Ishikawa (cell line): Measurements from ENCODE around the gene LRRC4.

Source experiments
- CEBPB ChIP-seq: IDR thresholded peaks from 2 replicates; pipeline ENCODE4 v1.6.1; 2012
- EP300 ChIP-seq: IDR thresholded peaks from 2 replicates; pipeline ENCODE4 v1.6.1; 2012; ENCODE audit warnings: borderline replicate concordance
- MAX ChIP-seq: IDR thresholded peaks from 2 replicates; pipeline ENCODE4 v1.6.1; 2012
- RAD21 ChIP-seq: IDR thresholded peaks from 2 replicates; pipeline ENCODE4 v1.6.1; 2012; ENCODE audit warnings: low read depth
- TAF1 ChIP-seq: IDR thresholded peaks from 2 replicates; pipeline ENCODE4 v1.6.1; 2012; ENCODE audit warnings: low read depth, mild to moderate bottlenecking
- YY1 ChIP-seq: IDR thresholded peaks from 2 replicates; pipeline ENCODE4 v1.6.1; 2012; ENCODE audit warnings: low read depth

DNA sequence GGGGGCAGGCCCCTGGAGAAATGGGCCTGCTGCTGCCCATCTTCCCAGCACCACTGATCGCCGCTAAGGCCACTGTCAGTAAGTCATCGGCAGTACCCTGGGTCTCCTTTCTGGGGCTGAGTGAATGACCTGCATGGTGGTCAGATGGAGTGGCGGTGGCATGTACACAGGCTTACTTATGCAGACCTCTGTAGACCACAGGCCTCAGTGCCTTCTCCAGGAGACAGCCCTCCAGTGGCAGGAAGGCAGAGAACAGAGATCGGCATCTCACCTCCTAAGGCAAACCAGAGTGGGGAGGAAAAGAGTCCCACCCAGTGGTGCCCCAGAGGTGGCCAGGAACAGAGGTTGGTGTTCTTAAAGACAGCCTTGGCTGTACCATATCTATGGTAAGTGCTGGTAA lies 22.8 kb upstream of the LRRC4 start:
- TF ChIP-seq RAD21 (no peak), YY1 (no peak), CEBPB (no peak), MAX (no peak), EP300 (no peak), TAF1 (no peak)
